GM23338 (cell line): ENCODE data around the gene SLC19A2. TPM values are rescaled to one million over a fixed set of nuclear protein-coding genes. Genes with fewer than 3 reads are reported as not detected.

Source experiments
- ATAC-seq: fragments of 200-7000 bp; cut with Tn5 transposase; 3 replicates; pipeline ENCODE4 v1.9.1; 2020
- DNase-seq: peaks from one replicate; pipeline ENCODE4 v3.0.0-alpha.2; 2015; ENCODE audit warnings: low spot score
- H2AFZ ChIP-seq: fragments of 200-600 bp; sonication (generic); 2 replicates; pipeline ENCODE4 v1.8.0; 2016; ENCODE audit warnings: antibody characterized with exemption, mild to moderate bottlenecking, moderate library complexity
- H3F3A ChIP-seq: fragments of 200-600 bp; sonication (generic); replicated peaks from 2 replicates; pipeline ENCODE4 v1.8.0; 2017; ENCODE audit warnings: antibody characterized with exemption, mixed run types, low read depth
- H3K27ac ChIP-seq: fragments of 200-600 bp; sonication (generic); 2 replicates; pipeline ENCODE4 v1.6.1; 2016; ENCODE audit warnings: low read depth
- H3K27me3 ChIP-seq: fragments of 200-600 bp; sonication (generic); 2 replicates; pipeline ENCODE4 v1.8.0; 2016; ENCODE audit warnings: mild to moderate bottlenecking, mixed run types, moderate library complexity; ENCODE audit not compliant: insufficient read depth
- H3K36me3 ChIP-seq: fragments of 200-600 bp; sonication (generic); 2 replicates; pipeline ENCODE4 v1.8.0; 2016; ENCODE audit warnings: mild to moderate bottlenecking; ENCODE audit not compliant: insufficient read depth
- H3K4me1 ChIP-seq: fragments of 200-600 bp; sonication (generic); 2 replicates; pipeline ENCODE4 v1.8.0; 2016; ENCODE audit warnings: mild to moderate bottlenecking, moderate library complexity; ENCODE audit not compliant: insufficient read depth
- H3K4me2 ChIP-seq: fragments of 200-600 bp; sonication (generic); 2 replicates; pipeline ENCODE4 v1.7.1; 2017; ENCODE audit warnings: mixed run types
- H3K4me3 ChIP-seq: fragments of 200-600 bp; sonication (generic); 2 replicates; pipeline ENCODE4 v1.6.1; 2016; ENCODE audit warnings: mixed run types
- H3K79me2 ChIP-seq: fragments of 200-600 bp; sonication (generic); replicated peaks from 2 replicates; pipeline ENCODE4 v1.8.0; 2017; ENCODE audit warnings: mild to moderate bottlenecking; ENCODE audit not compliant: insufficient read depth
- H3K9me2 ChIP-seq: fragments of 200-600 bp; sonication (generic); 2 replicates; pipeline ENCODE4 v1.8.0; 2017; ENCODE audit not compliant: insufficient read depth
- H4K20me1 ChIP-seq: fragments of 200-600 bp; sonication (generic); replicated peaks from 2 replicates; pipeline ENCODE4 v1.8.0; 2017; ENCODE audit warnings: mild to moderate bottlenecking; ENCODE audit not compliant: insufficient read depth
- H3K27ac Mint-ChIP-seq: 2 replicates; pipeline ENCODE4 v1.8.0; 2020; ENCODE audit warnings: inconsistent platforms, mild to moderate bottlenecking, moderate library complexity, mixed read lengths
- H3K27me3 Mint-ChIP-seq: 3 replicates; pipeline ENCODE4 v1.8.0; 2022; ENCODE audit warnings: low read depth, mild to moderate bottlenecking, moderate library complexity, mixed read lengths, inconsistent platforms; ENCODE audit not compliant: insufficient read depth, poor library complexity
- H3K36me3 Mint-ChIP-seq: 3 replicates; pipeline ENCODE4 v1.8.0; 2021; ENCODE audit warnings: low read depth, mild to moderate bottlenecking, inconsistent platforms, moderate library complexity, mixed read lengths
- H3K4me1 Mint-ChIP-seq: 3 replicates; pipeline ENCODE4 v1.8.0; 2020; ENCODE audit warnings: mild to moderate bottlenecking, inconsistent platforms, mixed read lengths
- H3K4me3 Mint-ChIP-seq: 3 replicates; pipeline ENCODE4 v1.8.0; 2021; ENCODE audit warnings: moderate library complexity, mild to moderate bottlenecking, inconsistent platforms, mixed read lengths
- H3K9me3 Mint-ChIP-seq: 3 replicates; pipeline ENCODE4 v1.8.0; 2020; ENCODE audit warnings: moderate library complexity, mild to moderate bottlenecking, inconsistent platforms, mixed read lengths
- CREB1 ChIP-seq: fragments of 250-450 bp; sonication (Bioruptor Pico); IDR thresholded peaks from 2 replicates; pipeline ENCODE4 v1.5.0; 2020; ENCODE audit warnings: low read depth, mild to moderate bottlenecking, moderate library complexity
- CTCF ChIP-seq, 2 experiments: fragments of 200-600 bp in 1 of 2; sonication (generic) in 1 of 2; conservative IDR thresholded peaks; 2 replicates each; pipeline versions ENCODE4 v1.5.1 to v1.6.1; 2016 to 2017; ENCODE audit warnings: antibody characterized with exemption in 2 of 2, low read depth in 2 of 2, mild to moderate bottlenecking in 2 of 2, moderate library complexity in 1 of 2
- ETS1 ChIP-seq: IDR thresholded peaks from 2 replicates; pipeline ENCODE4 v1.6.1; 2016; ENCODE audit warnings: antibody characterized with exemption
- JUNB ChIP-seq: IDR thresholded peaks from one replicate; pipeline ENCODE4 v1.6.1; 2016; ENCODE audit warnings: antibody characterized with exemption; ENCODE audit not compliant: unreplicated experiment
- NANOG ChIP-seq: IDR thresholded peaks from 2 replicates; pipeline ENCODE4 v1.6.1; 2016; ENCODE audit warnings: antibody characterized with exemption, borderline replicate concordance
- POLR2AphosphoS5 ChIP-seq: IDR thresholded peaks from 2 replicates; pipeline ENCODE4 v1.6.1; 2016; ENCODE audit warnings: antibody characterized with exemption, low read depth
- REST ChIP-seq: IDR thresholded peaks from one replicate; pipeline ENCODE4 v1.6.1; 2018; ENCODE audit warnings: antibody characterized with exemption; ENCODE audit not compliant: unreplicated experiment
- ZNF114 ChIP-seq: fragments of 250-450 bp; sonication (Bioruptor Pico); IDR thresholded peaks from 2 replicates; pipeline ENCODE4 v1.5.0; 2020; ENCODE audit warnings: mild to moderate bottlenecking, moderate library complexity
- polyA plus RNA-seq: library from polyadenylated mRNA; unstranded; fragments of >200 nt; fragmentation: Nextera tagmentation; extraction: Ambion mirVana; gene quantifications from 2 replicates; pipeline ENCODE4 v1.2.1, GENCODE V29; 2016
- total RNA-seq: library from RNA; depleted of rRNA; stranded (reverse); fragments of >200 nt; shearing (Covaris generic); gene quantifications from 2 replicates; pipeline ENCODE4 v1.2.3, GENCODE V29; 2014

SLC19A2 gene
- total and polyA plus RNA-seq, 2 experiments from 2014 or later = 11.1 to 39.1 TPM

- no peaks in the 10 kb centered on the region for H3K9me2 ChIP-seq
- no peaks in the 10 kb centered on the region for H3K4me1 ChIP-seq
- no peak overlapping the region for H3K4me3 Mint-ChIP-seq
- H3K4me1 Mint-ChIP-seq = no peaks in the 10 kb centered on the region
- no peak overlapping the region for H3K4me3 ChIP-seq
- ATAC-seq = no peak
- H3K27ac ChIP-seq = no peak overlapping the region
- peaks cover 13% of the 10 kb centered on the region for H3K36me3 Mint-ChIP-seq
- H3K9me3 Mint-ChIP-seq = no peaks in the 10 kb centered on the region
- no peak for DNase-seq
- TF ChIP-seq REST = no peak
- no peak for TF ChIP-seq CTCF (conservative IDR thresholded peaks at IDR 0.05; ENCODE audit: low read depth in 2 of 2)
- TF ChIP-seq POLR2AphosphoS5 = no peak
- TF ChIP-seq ETS1 = no peak
- no peak for TF ChIP-seq NANOG
- TF ChIP-seq ZNF114 (CRISPR knock-in tag) = no peak
- no peak for TF ChIP-seq CREB1
- no peak for TF ChIP-seq JUNB
- no peaks in the 10 kb centered on the region for H3K27me3 ChIP-seq
- peaks cover 26% of the 10 kb centered on the region for H3K79me2 ChIP-seq
- peaks cover 7% of the 10 kb centered on the region for H3K36me3 ChIP-seq
- H3K4me2 ChIP-seq = no peak overlapping the region
- peaks cover 7% of the 10 kb centered on the region; the same call in 1 of the 2 replicates for H4K20me1 ChIP-seq
- peaks cover 2% of the 10 kb centered on the region for H3K27me3 Mint-ChIP-seq
- H2AFZ ChIP-seq = no peak overlapping the region
- H3F3A ChIP-seq = no peaks in the 10 kb centered on the region
- H3K27ac Mint-ChIP-seq = no peak overlapping the region
These were observed 12.4 kb downstream of the SLC19A2 start for GRCh38 chr1:169473347-169473746.

- no peak overlapping the region for H3K4me3 Mint-ChIP-seq
- H3K9me2 ChIP-seq = no peaks in the 10 kb centered on the region
- ATAC-seq (no peak), DNase-seq (no peak)
- H3K27ac Mint-ChIP-seq = no peak overlapping the region
- H3K4me1 Mint-ChIP-seq = no peaks in the 10 kb centered on the region
- H4K20me1 ChIP-seq = peaks cover 7% of the 10 kb centered on the region; the same call in 1 of the 2 replicates
- no peaks in the 10 kb centered on the region for H3K9me3 Mint-ChIP-seq
- H3F3A ChIP-seq = no peaks in the 10 kb centered on the region
- peaks cover 16% of the 10 kb centered on the region for H3K36me3 Mint-ChIP-seq
- H3K4me2 ChIP-seq = no peak overlapping the region
- H3K36me3 ChIP-seq = peaks cover 9% of the 10 kb centered on the region
- no peak overlapping the region for H2AFZ ChIP-seq
- no peak overlapping the region for H3K27ac ChIP-seq
- H3K27me3 Mint-ChIP-seq = no peaks in the 10 kb centered on the region
- no peaks in the 10 kb centered on the region for H3K4me1 ChIP-seq
- peaks cover 20% of the 10 kb centered on the region for H3K79me2 ChIP-seq
- no peaks in the 10 kb centered on the region for H3K27me3 ChIP-seq
- no peak overlapping the region for H3K4me3 ChIP-seq
- TF ChIP-seq CREB1 (no peak), CTCF (conservative IDR thresholded peaks at IDR 0.05; ENCODE audit: low read depth in 2 of 2) (no peak)
These were observed 13.0 kb downstream of the SLC19A2 start for GRCh38 chr1:169472738-169473137.
